Ishikawa (cell line): ENCODE data around the gene ALDH1A1.

Source experiments
- CREB1 ChIP-seq: IDR thresholded peaks from 2 replicates; pipeline ENCODE4 v1.6.1; 2012; ENCODE audit warnings: low read depth
- EGR1 ChIP-seq: IDR thresholded peaks from 2 replicates; pipeline ENCODE4 v1.6.1; 2012
- EP300 ChIP-seq: IDR thresholded peaks from 2 replicates; pipeline ENCODE4 v1.6.1; 2012; ENCODE audit warnings: borderline replicate concordance
- MAX ChIP-seq: IDR thresholded peaks from 2 replicates; pipeline ENCODE4 v1.6.1; 2012
- REST ChIP-seq: IDR thresholded peaks from 2 replicates; pipeline ENCODE4 v1.6.1; 2012; ENCODE audit warnings: low read depth, mild to moderate bottlenecking
- TAF1 ChIP-seq: IDR thresholded peaks from 2 replicates; pipeline ENCODE4 v1.6.1; 2012; ENCODE audit warnings: low read depth, mild to moderate bottlenecking
- TEAD4 ChIP-seq: IDR thresholded peaks from 2 replicates; pipeline ENCODE4 v1.6.1; 2012
- YY1 ChIP-seq: IDR thresholded peaks from 2 replicates; pipeline ENCODE4 v1.6.1; 2012; ENCODE audit warnings: low read depth
- ZBTB7A ChIP-seq: IDR thresholded peaks from 2 replicates; pipeline ENCODE4 v1.6.1; 2012; ENCODE audit warnings: low read depth

GRCh38 chr9:72951520-72952380 lies 1.1 kb downstream of the ALDH1A1 start:
- no peak for TF ChIP-seq EGR1
- no peak for TF ChIP-seq TAF1
- no peak for TF ChIP-seq CREB1
- no peak for TF ChIP-seq EP300
- TF ChIP-seq ZBTB7A, result no peak
- TF ChIP-seq REST, result no peak
- no peak for TF ChIP-seq YY1
- TF ChIP-seq TEAD4, result no peak
- TF ChIP-seq MAX, result no peak
